GM19328 (cell line): ENCODE results near the gene SH3RF3.

Experiments used
- ATAC-seq: cut with Tn5 transposase; IDR thresholded peaks from one replicate; pipeline ENCODE4 v1.9.1; 2021; ENCODE audit warnings: mild to moderate bottlenecking, moderate library complexity; ENCODE audit not compliant: unreplicated experiment

The SH3RF3 gene

DNA sequence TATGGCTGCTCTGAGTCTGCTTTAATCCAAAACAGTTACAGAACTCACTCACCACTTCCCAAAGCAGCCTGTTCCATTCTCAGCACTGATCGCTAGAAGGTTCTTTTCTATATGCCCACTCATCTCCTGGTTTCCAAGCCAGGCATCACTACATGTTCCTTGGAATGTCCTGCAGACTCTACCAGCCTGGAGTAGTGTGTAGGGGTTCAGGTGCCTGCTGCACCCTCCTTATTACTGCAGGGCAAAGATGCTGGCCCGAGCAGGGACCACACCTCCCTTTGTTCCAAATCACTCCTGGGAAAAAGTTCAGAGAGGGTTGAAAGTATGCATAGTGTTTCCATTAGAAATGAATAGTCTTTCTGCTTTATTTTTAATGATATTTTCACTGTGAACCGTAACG lies 196.6 kb downstream of the SH3RF3 start:
- ATAC-seq, result no peak

DNA sequence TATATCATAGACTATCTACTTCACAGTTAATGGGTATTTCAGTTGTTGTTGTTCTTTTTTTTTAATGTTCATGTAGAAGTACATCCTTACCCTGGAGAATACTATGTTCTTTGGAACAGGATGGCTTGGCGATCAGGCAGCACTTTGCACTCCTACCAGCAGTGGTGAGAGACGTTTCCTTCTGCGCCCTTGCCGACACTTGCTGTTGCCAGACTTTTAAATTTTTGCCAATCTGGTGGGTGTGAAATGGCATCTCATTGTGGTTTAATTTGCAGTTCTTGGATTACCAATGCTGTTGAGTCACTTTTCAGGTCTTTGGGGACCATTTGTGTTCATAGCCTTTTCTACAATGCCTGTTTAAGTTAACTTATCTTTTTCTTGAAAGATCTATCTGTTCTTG lies 197.3 kb downstream of the SH3RF3 start:
- ATAC-seq, result no peak

DNA sequence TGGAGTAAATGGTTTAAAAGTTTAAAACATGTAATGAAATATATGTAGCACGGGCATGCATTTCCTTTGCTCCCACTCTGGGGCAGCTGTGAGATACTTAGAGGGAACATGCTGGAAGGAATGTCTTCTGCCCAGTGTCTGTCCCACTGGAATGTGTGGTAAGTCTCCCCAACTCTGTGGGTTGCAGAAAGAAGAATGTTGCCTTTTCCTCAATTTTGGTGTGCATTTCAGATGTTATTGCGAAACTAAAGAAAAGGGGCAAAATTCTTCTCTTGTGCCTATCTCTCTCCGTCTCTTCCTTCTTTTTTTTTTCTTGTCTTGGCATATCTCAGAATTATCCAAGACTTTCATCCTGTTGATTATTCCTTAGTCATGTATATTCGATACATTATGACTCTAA lies 201.1 kb downstream of the SH3RF3 start:
- ATAC-seq, result no peak

DNA sequence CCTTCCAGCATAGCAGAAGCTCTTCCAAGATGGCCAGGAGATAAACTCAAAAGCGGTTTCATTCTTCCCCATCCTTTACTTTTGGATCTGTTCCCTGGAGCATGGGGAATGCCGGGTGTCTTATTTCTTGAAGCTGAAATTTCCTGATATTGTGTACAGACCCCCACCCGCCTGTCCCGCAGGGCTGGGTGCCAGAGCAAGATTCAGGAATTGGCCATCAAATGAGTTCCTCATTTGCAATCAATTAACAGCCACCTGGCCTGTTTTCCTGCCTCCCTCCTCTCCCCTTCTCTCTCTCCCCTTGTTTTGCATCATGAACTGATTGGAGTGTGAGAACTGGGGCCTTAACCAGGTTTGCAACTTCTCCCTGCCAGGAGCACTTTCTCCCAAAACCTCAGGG lies 202.1 kb downstream of the SH3RF3 start:
- ATAC-seq, result no peak

DNA sequence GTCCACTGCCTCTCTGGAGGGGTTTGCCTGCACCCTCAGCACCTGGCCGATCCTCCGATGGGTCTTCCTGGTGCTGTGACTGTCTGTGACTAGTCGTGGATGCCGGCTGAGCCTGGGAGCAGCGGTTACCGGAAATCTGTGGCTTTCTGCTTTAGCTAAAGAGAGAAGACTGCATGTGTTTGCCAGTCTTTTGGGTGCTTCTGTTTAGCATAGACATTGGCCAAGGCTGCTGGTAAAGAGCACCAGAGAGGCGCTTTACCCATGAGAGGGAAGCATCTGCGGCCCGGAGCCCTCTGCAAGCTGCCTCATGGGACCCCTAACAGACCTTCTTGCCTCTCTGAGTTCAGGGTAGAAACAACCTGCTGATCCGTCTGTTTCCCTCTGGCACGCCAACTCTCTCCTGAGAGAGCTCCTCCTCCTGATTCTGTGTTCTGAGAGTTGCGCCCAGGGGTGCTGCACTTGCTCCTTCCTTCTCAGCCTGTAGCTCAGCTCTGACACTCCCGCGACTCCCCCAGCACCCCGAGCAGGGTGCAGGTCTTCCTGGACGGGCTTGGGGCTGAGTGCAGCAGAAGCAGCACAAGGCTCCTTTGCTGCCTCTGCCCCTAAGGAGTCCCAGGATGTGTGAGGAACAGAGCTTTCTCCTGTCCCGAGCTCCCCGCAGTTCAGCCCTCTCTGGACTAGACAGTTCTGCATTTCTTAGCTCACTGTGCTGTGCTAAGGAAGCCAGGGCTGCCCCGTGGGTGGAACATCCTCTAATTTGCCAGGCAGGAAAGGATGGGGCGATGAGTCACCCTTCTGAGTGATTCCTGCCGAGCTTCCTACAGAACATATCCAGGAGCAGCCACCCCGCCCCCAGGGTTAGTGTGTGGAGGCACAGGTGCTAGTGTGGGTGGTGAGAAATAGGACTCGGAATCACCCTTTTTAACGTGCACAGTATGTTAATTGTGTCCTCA lies 203.2 kb downstream of the SH3RF3 start:
- no peak for ATAC-seq

DNA sequence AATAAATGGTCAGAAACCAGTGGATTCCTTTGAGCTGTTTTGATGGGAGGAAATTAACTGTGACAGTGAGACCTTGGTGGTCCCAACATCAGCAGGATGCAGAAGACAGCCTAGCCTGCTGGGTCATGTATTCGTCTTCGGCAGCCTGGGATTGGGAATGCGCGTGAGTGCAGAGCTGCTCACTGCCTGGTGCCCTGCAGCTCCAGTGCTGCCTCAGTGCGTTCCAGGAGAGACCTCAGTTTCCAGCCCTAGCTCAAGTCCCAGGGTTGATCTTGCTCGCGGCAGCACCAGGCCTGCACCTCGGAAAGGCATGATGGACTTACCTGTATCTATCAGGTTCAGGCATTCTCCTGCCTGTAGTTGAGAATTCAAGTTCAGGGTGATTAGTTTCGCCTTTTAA lies 203.9 kb downstream of the SH3RF3 start:
- ATAC-seq, result no peak

DNA sequence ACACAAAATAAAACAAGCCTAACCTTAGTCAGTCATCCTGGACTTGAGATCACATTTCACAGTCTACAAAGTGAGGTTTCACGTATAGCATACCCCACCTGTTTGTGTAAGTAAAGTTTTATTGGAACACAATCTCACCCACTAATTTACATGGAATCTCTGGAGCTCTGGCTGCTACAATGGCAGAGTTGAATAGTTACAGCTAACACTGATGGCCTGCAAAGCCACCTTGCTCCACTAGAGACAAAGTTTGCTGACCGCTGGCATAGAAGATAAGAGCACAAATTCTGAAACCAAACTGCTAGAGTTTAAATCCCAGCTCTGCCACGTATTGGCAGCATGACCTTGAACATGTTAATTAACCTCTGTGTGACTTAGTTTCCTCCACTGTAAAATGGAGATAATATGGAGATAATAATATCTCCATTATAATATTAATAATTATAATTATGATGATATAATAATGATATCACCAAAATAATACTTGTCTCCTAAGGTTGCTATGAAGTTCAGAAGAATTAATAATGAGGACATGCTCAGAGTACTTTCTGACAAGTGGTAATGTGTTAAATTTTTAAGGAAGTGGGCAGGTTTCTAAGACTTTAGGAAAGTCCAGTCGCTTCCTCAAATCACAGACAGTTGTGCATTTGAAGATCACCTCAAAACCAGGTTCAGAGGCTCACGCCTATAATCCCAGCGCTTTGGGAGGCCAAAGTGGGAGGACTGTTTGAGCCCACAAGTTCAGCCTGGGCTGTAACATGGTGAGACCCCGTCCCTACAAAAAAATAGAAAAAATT lies 204.6 kb downstream of the SH3RF3 start:
- ATAC-seq, result no peak

DNA sequence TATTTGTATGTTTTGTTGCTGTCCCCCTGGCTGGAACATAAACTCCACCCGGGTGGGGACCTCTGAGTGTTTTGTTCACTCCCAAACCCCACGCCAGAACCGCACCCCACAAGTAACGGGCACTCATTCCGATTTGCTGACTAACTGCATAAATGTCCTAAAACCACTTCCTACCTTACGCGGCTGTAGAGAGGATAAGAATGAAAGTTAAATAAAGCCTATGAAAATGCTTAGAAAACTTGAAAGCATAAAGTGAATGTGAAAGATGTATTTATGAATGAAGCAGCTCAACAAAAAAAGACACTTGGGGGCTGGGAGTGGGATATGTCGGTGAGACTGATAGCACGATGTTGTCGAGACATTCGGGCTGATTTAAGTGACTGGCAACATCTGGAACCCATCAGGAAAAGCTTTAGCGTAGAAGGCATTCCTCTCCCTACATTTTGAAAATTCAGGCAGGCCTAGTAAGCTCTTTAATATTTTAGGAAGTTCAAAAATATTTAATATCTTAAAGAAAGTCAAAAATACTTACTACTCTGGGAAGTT lies 206.7 kb downstream of the SH3RF3 start:
- no peak for ATAC-seq

DNA sequence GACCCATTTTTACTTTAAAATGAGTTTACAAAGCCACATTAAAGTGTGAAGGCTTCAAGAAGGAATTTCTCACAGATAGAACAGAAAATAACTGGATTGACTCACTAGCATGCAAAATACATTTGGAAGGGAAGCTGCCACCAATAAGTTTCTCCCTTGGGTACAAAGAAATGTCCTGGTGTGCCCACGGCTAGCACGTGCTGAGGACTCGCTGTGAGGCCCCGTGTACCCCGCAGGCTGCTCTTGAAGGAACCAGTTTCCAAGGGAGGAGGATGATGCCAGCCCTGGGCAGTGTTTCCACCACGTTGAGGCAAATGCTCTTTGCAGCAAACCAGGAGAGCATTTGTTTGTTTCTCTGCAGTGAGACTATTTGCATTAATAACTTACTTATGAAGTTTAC lies 207.3 kb downstream of the SH3RF3 start:
- no peak for ATAC-seq

DNA sequence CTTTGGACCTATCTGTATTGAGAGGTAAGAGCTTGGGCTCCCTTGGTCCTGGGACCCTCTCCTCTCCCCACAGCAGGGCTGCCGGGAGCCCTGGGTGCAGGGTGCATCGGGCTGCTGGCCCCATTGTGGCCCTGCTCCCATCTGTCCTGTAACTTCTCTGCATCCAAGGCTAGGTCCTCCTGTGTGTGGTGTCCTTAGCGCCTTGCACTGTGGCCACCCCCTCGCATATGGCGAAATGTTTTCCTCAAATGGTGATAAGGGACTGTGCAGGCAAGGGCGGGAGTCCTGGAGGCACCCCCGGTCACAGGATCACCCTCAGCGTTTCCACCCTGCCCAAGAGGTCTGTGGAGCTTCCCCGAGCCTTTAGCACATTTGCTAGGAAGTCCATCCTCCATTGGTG lies 208.2 kb downstream of the SH3RF3 start:
- no peak for ATAC-seq

DNA sequence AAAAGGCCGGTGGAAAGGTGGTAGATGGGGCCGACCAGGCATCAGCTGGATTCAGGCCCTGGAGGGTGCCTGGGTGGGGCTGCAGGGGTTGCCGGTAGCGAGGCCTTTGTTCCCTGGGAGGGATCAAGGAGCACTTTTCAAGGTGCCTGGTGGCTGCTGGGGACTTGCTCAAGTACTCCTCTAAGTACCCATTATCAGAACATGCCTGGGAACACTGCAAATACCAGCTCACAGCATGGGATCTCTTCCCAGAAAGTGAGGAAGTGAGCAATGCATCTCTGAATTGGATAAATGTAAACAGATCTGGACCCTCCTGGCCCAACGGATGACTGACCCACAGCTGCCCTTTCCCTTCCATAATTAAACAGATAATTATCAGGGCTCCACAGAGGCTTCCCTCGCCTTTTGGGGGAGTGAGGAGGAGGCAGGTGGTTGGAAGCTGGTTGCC lies 210.5 kb downstream of the SH3RF3 start:
- no peak for ATAC-seq

DNA sequence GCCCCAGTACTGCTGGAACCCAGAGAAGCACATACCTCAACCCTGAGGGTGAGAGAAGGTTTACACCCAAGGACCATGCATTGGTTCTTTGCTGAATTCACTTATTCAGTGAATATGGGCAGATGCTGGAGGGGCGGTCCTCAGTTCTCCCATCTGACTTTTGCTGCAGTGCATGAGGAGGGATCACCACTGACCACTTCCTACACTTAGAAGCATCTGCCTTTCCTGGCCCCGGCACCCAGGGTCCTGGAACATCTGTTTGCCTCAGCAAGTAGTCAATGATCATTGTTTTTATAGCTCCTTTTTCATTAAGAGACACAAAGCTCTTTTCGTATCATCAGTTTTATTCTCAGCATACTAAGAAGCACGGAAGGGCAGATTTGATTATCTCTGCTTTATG lies 211.4 kb downstream of the SH3RF3 start:
- ATAC-seq, result no peak

DNA sequence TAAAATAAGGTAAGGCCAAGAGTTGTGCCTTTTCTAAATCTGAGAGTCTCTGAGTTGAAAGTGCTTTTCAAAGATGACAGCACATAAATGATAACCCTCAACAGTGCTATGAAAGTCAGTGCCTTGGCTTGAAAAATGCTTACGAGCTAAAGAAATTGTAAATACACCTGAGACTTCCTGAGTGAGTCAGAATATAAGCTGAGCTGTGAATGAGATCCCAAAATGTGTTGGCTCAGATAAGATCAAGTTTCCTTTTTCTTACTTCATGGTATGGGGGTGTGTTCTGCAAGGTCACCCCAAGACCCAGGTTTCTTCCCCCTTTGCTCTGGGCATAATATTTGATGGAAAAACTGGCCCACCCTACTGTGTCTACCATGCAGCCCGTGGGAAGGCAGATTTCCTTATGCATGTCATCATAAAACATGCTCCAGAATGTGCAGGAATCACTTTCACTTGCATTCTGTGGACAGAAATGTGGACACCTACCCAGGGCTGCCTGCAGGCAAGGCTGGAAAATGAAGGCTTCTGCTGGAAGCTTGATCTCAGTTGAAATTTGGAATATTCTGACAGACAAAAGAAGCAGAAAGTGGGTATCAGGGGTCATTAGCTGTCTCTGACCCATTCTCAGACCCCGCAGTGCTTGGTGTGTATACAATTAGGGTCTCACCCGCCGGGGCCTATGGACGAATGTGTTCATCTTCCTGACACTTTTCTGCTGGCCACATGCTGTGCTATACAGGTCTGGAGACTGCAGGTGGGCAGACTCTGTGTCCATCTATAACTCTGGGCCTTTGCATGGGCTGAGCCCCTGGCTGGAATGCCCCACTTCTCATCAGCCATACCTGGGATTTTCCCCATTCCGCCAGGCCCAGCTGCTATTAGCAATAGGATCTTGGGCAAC lies 212.6 kb downstream of the SH3RF3 start:
- ATAC-seq, result no peak

DNA sequence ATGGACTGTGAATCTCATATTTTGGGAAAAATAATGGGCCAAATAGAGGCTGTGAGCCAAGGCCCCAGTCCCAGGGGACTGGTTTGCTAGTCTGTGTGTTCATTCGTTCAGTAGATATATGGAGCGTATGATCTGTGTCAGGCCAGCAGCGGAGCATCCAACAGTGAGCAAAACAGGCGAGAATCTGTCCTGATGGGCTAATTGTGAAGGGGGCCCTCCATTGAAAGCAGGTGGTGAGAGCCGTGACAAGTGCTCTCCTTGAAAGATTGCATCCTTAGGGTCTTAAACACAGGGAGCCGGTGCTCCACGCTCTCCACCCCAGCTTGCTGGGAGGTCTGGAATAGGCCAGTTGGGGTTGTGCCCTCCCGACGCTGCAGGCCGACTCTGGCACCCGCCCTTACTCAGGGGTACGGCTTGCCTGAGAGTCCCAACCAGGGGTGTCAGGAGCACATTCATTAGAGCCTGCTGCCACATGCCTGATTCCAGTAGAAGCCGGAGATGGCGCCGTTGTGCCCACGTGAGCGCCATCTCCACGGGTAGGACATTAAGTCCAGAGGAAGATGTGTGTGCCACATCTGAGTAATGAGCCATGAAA lies 213.3 kb downstream of the SH3RF3 start:
- ATAC-seq, result no peak

DNA sequence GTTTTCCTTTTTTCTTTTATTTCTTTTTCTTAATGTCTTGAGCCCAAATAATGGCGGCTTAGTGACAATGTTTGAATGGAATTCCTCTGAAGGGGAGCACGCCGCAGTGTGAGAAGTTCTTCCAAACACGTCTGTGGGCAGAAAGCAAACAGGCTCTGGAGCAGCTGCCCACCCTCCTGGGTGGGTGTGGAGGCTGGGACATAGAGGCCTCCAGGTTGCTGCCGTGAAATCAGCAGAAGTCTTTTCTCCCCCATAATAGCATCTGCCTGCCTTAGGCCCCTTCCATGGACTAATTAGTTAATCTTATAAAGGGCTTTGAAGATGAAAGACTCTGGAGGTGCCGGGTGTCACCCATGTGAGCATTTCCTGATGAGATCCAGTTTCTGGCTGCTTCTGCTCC lies 213.9 kb downstream of the SH3RF3 start:
- ATAC-seq, result no peak

DNA sequence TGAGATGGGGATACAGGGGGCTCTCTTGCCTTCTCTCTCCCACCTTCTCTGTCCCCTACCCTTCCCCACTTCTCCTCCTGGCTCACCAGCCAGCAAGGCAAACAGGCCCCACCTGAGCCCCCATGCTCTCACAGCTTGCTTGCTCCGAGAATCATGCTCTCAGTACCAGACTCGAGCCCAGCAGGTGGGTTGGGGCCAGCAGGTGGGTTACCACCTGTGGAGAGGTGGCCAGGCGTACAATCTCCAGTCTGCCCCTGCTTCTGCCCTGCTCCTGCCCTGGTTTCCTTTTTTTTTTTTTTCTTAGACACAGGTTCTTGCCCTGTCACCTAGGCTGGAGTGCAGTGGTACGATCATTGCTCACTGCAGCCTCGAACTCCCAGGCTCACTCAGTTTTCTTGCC lies 214.5 kb downstream of the SH3RF3 start:
- ATAC-seq, result no peak

DNA sequence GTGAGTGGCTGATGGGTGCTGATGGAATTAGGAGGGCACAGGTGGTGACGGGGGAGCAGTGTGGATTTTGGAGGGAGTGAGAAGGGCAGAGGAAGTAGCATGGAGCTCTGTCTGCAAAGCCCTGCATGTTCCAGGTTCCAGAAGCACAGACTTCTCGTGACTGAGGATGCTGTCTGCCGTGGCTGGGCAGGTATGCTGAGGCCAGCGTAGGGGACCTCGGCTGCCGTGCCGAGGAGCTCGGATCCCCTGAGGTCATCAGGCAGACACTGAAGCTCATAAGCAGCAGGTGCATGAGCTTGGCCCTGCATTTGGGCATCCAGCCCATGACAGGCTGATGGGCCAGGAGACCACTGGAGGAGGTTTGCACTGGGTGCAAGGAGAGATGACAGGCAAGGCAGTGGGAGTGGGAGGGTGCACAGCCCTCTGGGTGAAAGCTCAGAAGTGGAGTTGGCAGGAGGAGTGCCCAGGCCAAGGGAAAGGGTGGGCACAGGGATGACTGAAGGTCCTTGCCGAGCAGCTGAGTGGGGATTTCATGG lies 215.3 kb downstream of the SH3RF3 start:
- no peak for ATAC-seq

DNA sequence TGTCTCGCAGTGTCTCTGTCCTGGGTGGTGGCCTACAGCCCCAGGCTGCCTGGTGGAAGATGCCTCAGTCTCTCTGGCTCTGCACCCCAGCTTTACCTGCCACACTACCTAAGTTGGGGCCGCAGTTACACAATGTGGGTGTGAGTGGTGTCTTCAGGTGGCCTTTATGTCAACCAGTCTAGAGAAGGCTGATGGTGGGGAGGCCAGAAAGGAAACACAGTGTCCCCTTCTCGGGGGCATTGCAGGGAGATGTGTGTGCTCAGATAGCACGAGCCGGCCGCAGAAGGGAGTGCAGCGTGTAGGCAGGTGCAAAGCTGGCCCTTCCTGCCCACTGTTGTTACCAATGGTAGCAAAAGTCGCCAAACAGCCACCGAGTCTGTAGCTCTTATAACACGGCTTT lies 216.1 kb downstream of the SH3RF3 start:
- no peak for ATAC-seq

DNA sequence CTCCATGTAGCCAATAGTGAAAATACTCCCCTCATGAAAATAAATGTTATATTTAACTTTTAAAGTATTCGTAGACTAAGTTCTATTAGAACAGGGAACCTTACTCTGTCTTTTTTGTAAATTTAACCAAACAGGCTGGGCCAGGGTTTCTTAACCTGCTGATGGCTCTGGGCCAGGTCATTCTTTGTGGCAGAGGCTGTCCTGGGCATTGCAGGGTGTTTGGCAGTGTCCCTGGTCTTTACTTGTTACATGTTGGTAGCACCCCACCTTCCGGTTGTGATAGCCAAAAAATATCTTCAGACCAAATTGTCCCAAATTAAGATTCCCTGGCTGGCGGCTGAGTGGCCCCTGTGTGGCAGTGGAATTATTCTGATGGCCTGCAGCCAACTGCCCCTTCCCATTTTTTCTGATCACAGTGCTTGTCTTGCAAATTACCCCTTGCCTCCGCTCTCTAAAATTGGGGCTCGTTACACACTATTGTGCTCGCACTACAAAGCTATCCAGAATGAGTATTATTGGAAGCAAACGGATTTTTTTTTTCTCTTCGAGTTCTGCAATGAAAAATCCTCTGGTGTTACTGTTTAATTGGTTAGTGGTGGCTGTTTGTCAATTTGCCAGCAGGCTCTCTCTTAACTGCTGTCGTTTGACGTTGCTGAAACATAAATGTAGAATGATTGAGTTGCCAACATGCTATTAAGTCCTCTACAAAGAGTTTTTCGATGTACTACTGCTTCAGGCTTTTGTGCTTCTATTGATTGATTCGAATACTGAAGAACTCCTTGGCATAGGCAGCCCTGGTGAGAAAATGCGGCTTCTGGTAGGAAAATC lies 216.9 kb downstream of the SH3RF3 start:
- ATAC-seq, result no peak
